Trophoblast cell (in vitro differentiated cells and primary cell): ENCODE results near the gene FTL.
A peak's percentile ranks its signal among the peaks of the same experiment; 100 is the strongest.

Experiments used
- DNase-seq, 2 donors: peaks; one replicate each; pipeline ENCODE4 v3.0.0-alpha.2; 2016
- H2AFZ ChIP-seq: 2 replicates; pipeline ENCODE4 v1.6.1; 2013; ENCODE audit warnings: low read length, moderate library complexity, mild to moderate bottlenecking; ENCODE audit not compliant: insufficient read depth, poor library complexity
- H2AK5ac ChIP-seq: 2 replicates; pipeline ENCODE4 v1.6.1; 2013; ENCODE audit warnings: mild to moderate bottlenecking, low read length
- H2BK120ac ChIP-seq: 2 replicates; pipeline ENCODE4 v1.6.1; 2013; ENCODE audit warnings: low read length, mild to moderate bottlenecking, moderate library complexity; ENCODE audit not compliant: insufficient read depth, poor library complexity
- H2BK12ac ChIP-seq: 2 replicates; pipeline ENCODE4 v1.6.1; 2013; ENCODE audit warnings: mild to moderate bottlenecking, low read length, moderate library complexity
- H2BK5ac ChIP-seq: 2 replicates; pipeline ENCODE4 v1.6.1; 2013; ENCODE audit warnings: low read length, low read depth, moderate library complexity, mild to moderate bottlenecking; ENCODE audit not compliant: poor library complexity
- H3K14ac ChIP-seq: 2 replicates; pipeline ENCODE4 v1.6.1; 2013; ENCODE audit warnings: mild to moderate bottlenecking, low read length
- H3K18ac ChIP-seq: 2 replicates; pipeline ENCODE4 v1.6.1; 2013; ENCODE audit warnings: mild to moderate bottlenecking, low read length
- H3K23ac ChIP-seq: 2 replicates; pipeline ENCODE4 v1.6.1; 2013; ENCODE audit warnings: low read length
- H3K27ac ChIP-seq: 2 replicates; pipeline ENCODE4 v1.5.1; 2013; ENCODE audit warnings: low read depth, mild to moderate bottlenecking, inconsistent platforms, low read length, moderate library complexity
- H3K27me3 ChIP-seq: 2 replicates; pipeline ENCODE4 v1.6.1; 2013; ENCODE audit warnings: inconsistent platforms, mild to moderate bottlenecking, low read length, moderate library complexity; ENCODE audit not compliant: insufficient read depth
- H3K36me3 ChIP-seq, 2 experiments: 1 replicate in 1 of 2; 2 replicates in 1 of 2; pipeline ENCODE4 v1.6.1; 2013; ENCODE audit warnings: low read length in 2 of 2, mild to moderate bottlenecking in 2 of 2, moderate library complexity in 1 of 2; ENCODE audit not compliant: insufficient read depth in 2 of 2, control insufficient read depth in 1 of 2
- H3K4ac ChIP-seq: 2 replicates; pipeline ENCODE4 v1.6.1; 2013; ENCODE audit warnings: low read depth, mild to moderate bottlenecking, low read length, moderate library complexity
- H3K4me1 ChIP-seq, 2 experiments: 1 replicate in 1 of 2; 2 replicates in 1 of 2; pipeline ENCODE4 v1.6.1; 2013; ENCODE audit warnings: low read length in 2 of 2, mild to moderate bottlenecking in 2 of 2, moderate library complexity in 1 of 2; ENCODE audit not compliant: insufficient read depth in 2 of 2, control insufficient read depth in 1 of 2
- H3K4me2 ChIP-seq: 2 replicates; pipeline ENCODE4 v1.6.1; 2013; ENCODE audit warnings: inconsistent platforms, mild to moderate bottlenecking, low read length, moderate library complexity
- H3K4me3 ChIP-seq: 2 replicates; pipeline ENCODE4 v1.5.1; 2013; ENCODE audit warnings: mild to moderate bottlenecking, low read depth, low read length, inconsistent platforms
- H3K79me1 ChIP-seq: one replicate; pipeline ENCODE4 v1.6.1; 2013; ENCODE audit warnings: low read length
- H3K79me2 ChIP-seq: 2 replicates; pipeline ENCODE4 v1.6.1; 2013; ENCODE audit warnings: low read length, mild to moderate bottlenecking; ENCODE audit not compliant: control insufficient read depth, insufficient read depth, poor library complexity
- H3K9ac ChIP-seq: 2 replicates; pipeline ENCODE4 v1.6.1; 2013; ENCODE audit warnings: mild to moderate bottlenecking, low read length
- H3K9me3 ChIP-seq: 2 replicates; pipeline ENCODE4 v1.6.1; 2013; ENCODE audit warnings: low read depth, mild to moderate bottlenecking, control low read depth, inconsistent platforms, low read length; ENCODE audit not compliant: insufficient read depth
- H4K12ac ChIP-seq: 2 replicates; pipeline ENCODE4 v1.6.1; 2013; ENCODE audit warnings: low read depth, mild to moderate bottlenecking, low read length, moderate library complexity
- H4K8ac ChIP-seq: 2 replicates; pipeline ENCODE4 v1.6.1; 2013; ENCODE audit warnings: low read depth, mild to moderate bottlenecking, low read length, moderate library complexity
- H4K91ac ChIP-seq: one replicate; pipeline ENCODE4 v1.6.1; 2013; ENCODE audit warnings: low read depth, mild to moderate bottlenecking, low read length, moderate library complexity
- WGBS: extraction: QIAGEN DNeasy Blood & Tissue Kit; methylation state at CpG from one replicate; pipeline ENCODE4 v1.1.7; 2013; ENCODE audit warnings: missing lambda C conversion rate; ENCODE audit not compliant: insufficient read length, insufficient coverage; ENCODE audit errors: extremely low coverage; 5-methylcytosine and 5-hydroxymethylcytosine counted together

The FTL gene

DNA sequence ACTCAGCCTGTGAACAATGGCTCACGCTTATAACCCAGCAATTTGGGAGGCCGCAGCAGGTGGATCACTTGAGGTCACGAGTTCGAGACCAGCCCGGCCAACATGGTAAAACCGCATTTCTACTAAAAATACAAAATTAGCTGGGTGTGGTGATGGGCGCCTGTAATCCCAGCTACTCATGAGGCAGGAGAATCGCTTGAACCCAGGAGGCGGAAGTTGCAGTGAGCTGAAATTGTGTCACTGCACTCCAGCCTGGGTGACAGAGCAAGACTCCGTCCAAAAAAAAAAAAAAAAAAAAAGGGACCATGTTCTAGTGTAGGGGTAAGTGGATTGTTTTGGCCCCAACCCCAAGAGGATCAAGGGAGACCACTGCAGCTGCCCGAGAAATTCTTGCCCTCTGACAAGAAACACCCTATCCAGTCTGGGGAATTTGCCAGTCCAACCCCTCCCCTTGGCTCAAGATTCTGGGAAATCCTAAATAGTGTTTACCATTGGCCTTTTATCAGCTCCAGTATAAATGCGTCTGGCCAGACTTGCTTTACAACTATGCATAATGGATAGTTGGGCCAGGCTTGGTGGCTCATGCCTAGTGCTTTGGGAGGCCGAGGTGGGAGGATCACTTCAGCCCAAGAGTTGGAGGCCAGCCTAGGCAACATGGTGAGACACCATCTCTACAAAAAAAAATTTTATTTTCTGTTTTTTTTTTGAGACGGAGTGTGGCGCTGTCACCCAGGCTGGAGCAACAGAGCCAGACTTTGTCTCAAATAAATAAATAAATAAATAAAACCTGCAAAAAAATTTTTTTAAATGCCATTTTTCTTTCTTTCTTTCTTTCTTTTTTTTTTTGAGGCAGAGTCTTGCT is 36.7 kb upstream of the FTL start:
- Histone ChIP-seq H3K9me3 (no peaks in the 10 kb centered on the region), H3K23ac (no peak overlapping the region), H3K4me1 (no peaks in the 10 kb centered on the region), H2AFZ (no peak overlapping the region), H3K79me1 (no peaks in the 10 kb centered on the region), H3K14ac (no peak overlapping the region), H2AK5ac (no peak overlapping the region), H2BK5ac (no peak overlapping the region), H4K12ac (no peak overlapping the region), H2BK12ac (no peak overlapping the region), H3K27ac (no peak overlapping the region), H3K4me3 (no peak overlapping the region), H3K36me3 (no peaks in the 10 kb centered on the region), H2BK120ac (no peak overlapping the region), H4K8ac (no peak overlapping the region), H3K4me2 (no peak overlapping the region), H3K79me2 (no peaks in the 10 kb centered on the region), H3K18ac (no peak overlapping the region), H3K4ac (no peak overlapping the region), H4K91ac (no peak overlapping the region), H3K9ac (no peak overlapping the region), H3K27me3 (no peaks in the 10 kb centered on the region)
- DNase-seq, result peak in 1 of 2 donors; percentile 51
- no CpG with 5 or more reads among the region's 15 CpGs for WGBS

DNA sequence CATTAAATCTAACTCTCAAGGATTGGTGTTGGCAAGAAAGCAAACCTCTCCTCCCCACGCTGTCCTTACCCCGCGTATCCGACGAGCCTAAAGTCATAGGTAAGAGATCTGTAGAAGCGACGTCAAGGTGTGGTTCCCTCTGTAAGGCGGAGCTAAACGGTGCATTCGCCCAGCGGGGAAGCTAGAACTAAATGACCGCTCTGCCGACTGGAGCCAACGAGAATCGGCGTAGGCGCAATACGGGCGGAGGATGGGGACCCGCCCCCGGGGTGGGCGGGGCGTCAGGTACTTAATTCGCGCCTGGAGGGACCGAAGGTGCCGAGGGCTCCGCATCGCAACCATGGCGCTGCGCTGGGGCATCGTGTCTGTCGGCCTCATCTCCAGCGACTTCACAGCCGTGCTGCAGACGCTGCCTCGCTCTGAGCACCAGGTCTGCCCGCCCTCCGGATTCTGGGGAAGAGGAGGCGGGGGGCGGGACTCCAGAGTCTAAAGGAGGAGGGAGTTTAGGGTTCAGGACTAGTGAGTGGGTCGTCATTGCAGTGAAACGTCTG is 31.7 kb upstream of the FTL start, which contains the start of gene DHDH:
TSS of gene DHDH (plus strand) at position 318 of the 551 bp plus-strand sequence. CDS start at position 341, 23 bp downstream.
- Histone ChIP-seq H3K18ac (no peak within 1 kb of the TSS), H3K27me3 (no peaks in the 10 kb centered on the region), H2BK120ac (no peak within 1 kb of the TSS), H3K14ac (no peak within 1 kb of the TSS), H3K9me3 (no peaks in the 10 kb centered on the region), H3K4me2 (peak within 1 kb of the TSS; percentile 75), H2AK5ac (no peak within 1 kb of the TSS), H4K8ac (no peak within 1 kb of the TSS), H3K27ac (no peak within 1 kb of the TSS), H2BK12ac (no peak within 1 kb of the TSS), H2AFZ (peak within 1 kb of the TSS; percentile 58), H3K79me2 (no peaks in the 10 kb centered on the region), H4K91ac (no peak within 1 kb of the TSS), H3K4ac (no peak within 1 kb of the TSS), H3K9ac (peak within 1 kb of the TSS; percentile 24), H3K36me3 (no peaks in the 10 kb centered on the region), H3K4me1 (peaks cover 0 to 2% of the 10 kb centered on the region in 2 experiments), H2BK5ac (no peak within 1 kb of the TSS), H3K23ac (no peak within 1 kb of the TSS), H3K79me1 (no peaks in the 10 kb centered on the region), H3K4me3 (peak within 1 kb of the TSS; percentile 57), H4K12ac (no peak within 1 kb of the TSS)
- peak; percentile 96 to 98 for DNase-seq
- no CpG with 5 or more reads among the region's 43 CpGs for WGBS

GRCh38 chr19:48934837-48935236 is 30.3 kb upstream of the FTL start:
- H3K27me3 ChIP-seq, result no peaks in the 10 kb centered on the region
- WGBS, result no CpG with 5 or more reads among the region's 19 CpGs

GRCh38 chr19:48935864-48936263 is 29.2 kb upstream of the FTL start:
- no CpG with 5 or more reads among the region's 25 CpGs for WGBS
- Histone ChIP-seq H3K9ac (no peak overlapping the region), H4K8ac (no peak overlapping the region), H4K12ac (no peak overlapping the region), H3K23ac (no peak overlapping the region), H3K4ac (no peak overlapping the region), H3K4me2 (no peak overlapping the region), H2AFZ (no peak overlapping the region), H3K4me3 (no peak overlapping the region), H2BK5ac (no peak overlapping the region), H3K4me1 (peaks cover 0 to 2% of the 10 kb centered on the region in 2 experiments), H3K36me3 (no peaks in the 10 kb centered on the region), H3K9me3 (peaks cover 3% of the 10 kb centered on the region), H3K14ac (no peak overlapping the region), H3K27ac (no peak overlapping the region), H4K91ac (no peak overlapping the region), H3K18ac (no peak overlapping the region), H3K79me1 (no peaks in the 10 kb centered on the region), H2AK5ac (no peak overlapping the region), H2BK12ac (no peak overlapping the region), H3K79me2 (no peaks in the 10 kb centered on the region), H3K27me3 (no peaks in the 10 kb centered on the region), H2BK120ac (no peak overlapping the region)
- no peak for DNase-seq

More at GRCh38 chr19:48934837-48935236, 30.3 kb upstream of the FTL start:
- Histone ChIP-seq H4K8ac (no peak overlapping the region), H3K14ac (no peak overlapping the region), H4K12ac (no peak overlapping the region), H2AFZ (no peak overlapping the region), H3K9ac (no peak overlapping the region), H2BK120ac (no peak overlapping the region), H3K36me3 (no peaks in the 10 kb centered on the region), H3K18ac (no peak overlapping the region), H4K91ac (no peak overlapping the region), H2BK12ac (no peak overlapping the region), H2BK5ac (no peak overlapping the region), H2AK5ac (no peak overlapping the region), H3K9me3 (no peaks in the 10 kb centered on the region), H3K23ac (no peak overlapping the region), H3K79me2 (no peaks in the 10 kb centered on the region), H3K4me3 (no peak overlapping the region), H3K4me2 (no peak overlapping the region), H3K27ac (no peak overlapping the region), H3K79me1 (no peaks in the 10 kb centered on the region), H3K4me1 (peaks cover 0 to 2% of the 10 kb centered on the region in 2 experiments), H3K4ac (no peak overlapping the region)
- DNase-seq, result no peak
